Trophoblast cell (in vitro differentiated cells and primary cell): Measurements from ENCODE around the gene ZNF536.

ENCODE experiments used
- DNase-seq, 2 donors: peaks; one replicate each; pipeline ENCODE4 v3.0.0-alpha.2; 2016
- H2AFZ ChIP-seq: 2 replicates; pipeline ENCODE4 v1.6.1; 2013; ENCODE audit warnings: low read length, moderate library complexity, mild to moderate bottlenecking; ENCODE audit not compliant: insufficient read depth, poor library complexity
- H2AK5ac ChIP-seq: 2 replicates; pipeline ENCODE4 v1.6.1; 2013; ENCODE audit warnings: mild to moderate bottlenecking, low read length
- H2BK120ac ChIP-seq: 2 replicates; pipeline ENCODE4 v1.6.1; 2013; ENCODE audit warnings: low read length, mild to moderate bottlenecking, moderate library complexity; ENCODE audit not compliant: insufficient read depth, poor library complexity
- H2BK12ac ChIP-seq: 2 replicates; pipeline ENCODE4 v1.6.1; 2013; ENCODE audit warnings: mild to moderate bottlenecking, low read length, moderate library complexity
- H2BK5ac ChIP-seq: 2 replicates; pipeline ENCODE4 v1.6.1; 2013; ENCODE audit warnings: low read length, low read depth, moderate library complexity, mild to moderate bottlenecking; ENCODE audit not compliant: poor library complexity
- H3K14ac ChIP-seq: 2 replicates; pipeline ENCODE4 v1.6.1; 2013; ENCODE audit warnings: mild to moderate bottlenecking, low read length
- H3K18ac ChIP-seq: 2 replicates; pipeline ENCODE4 v1.6.1; 2013; ENCODE audit warnings: mild to moderate bottlenecking, low read length
- H3K23ac ChIP-seq: 2 replicates; pipeline ENCODE4 v1.6.1; 2013; ENCODE audit warnings: low read length
- H3K27ac ChIP-seq: 2 replicates; pipeline ENCODE4 v1.5.1; 2013; ENCODE audit warnings: low read depth, mild to moderate bottlenecking, inconsistent platforms, low read length, moderate library complexity
- H3K27me3 ChIP-seq: 2 replicates; pipeline ENCODE4 v1.6.1; 2013; ENCODE audit warnings: inconsistent platforms, mild to moderate bottlenecking, low read length, moderate library complexity; ENCODE audit not compliant: insufficient read depth
- H3K36me3 ChIP-seq, 2 experiments: 1 replicate in 1 of 2; 2 replicates in 1 of 2; pipeline ENCODE4 v1.6.1; 2013; ENCODE audit warnings: low read length in 2 of 2, mild to moderate bottlenecking in 2 of 2, moderate library complexity in 1 of 2; ENCODE audit not compliant: insufficient read depth in 2 of 2, control insufficient read depth in 1 of 2
- H3K4ac ChIP-seq: 2 replicates; pipeline ENCODE4 v1.6.1; 2013; ENCODE audit warnings: low read depth, mild to moderate bottlenecking, low read length, moderate library complexity
- H3K4me1 ChIP-seq, 2 experiments: 1 replicate in 1 of 2; 2 replicates in 1 of 2; pipeline ENCODE4 v1.6.1; 2013; ENCODE audit warnings: low read length in 2 of 2, mild to moderate bottlenecking in 2 of 2, moderate library complexity in 1 of 2; ENCODE audit not compliant: insufficient read depth in 2 of 2, control insufficient read depth in 1 of 2
- H3K4me2 ChIP-seq: 2 replicates; pipeline ENCODE4 v1.6.1; 2013; ENCODE audit warnings: inconsistent platforms, mild to moderate bottlenecking, low read length, moderate library complexity
- H3K4me3 ChIP-seq: 2 replicates; pipeline ENCODE4 v1.5.1; 2013; ENCODE audit warnings: mild to moderate bottlenecking, low read depth, low read length, inconsistent platforms
- H3K79me1 ChIP-seq: one replicate; pipeline ENCODE4 v1.6.1; 2013; ENCODE audit warnings: low read length
- H3K79me2 ChIP-seq: 2 replicates; pipeline ENCODE4 v1.6.1; 2013; ENCODE audit warnings: low read length, mild to moderate bottlenecking; ENCODE audit not compliant: control insufficient read depth, insufficient read depth, poor library complexity
- H3K9ac ChIP-seq: 2 replicates; pipeline ENCODE4 v1.6.1; 2013; ENCODE audit warnings: mild to moderate bottlenecking, low read length
- H3K9me3 ChIP-seq: 2 replicates; pipeline ENCODE4 v1.6.1; 2013; ENCODE audit warnings: low read depth, mild to moderate bottlenecking, control low read depth, inconsistent platforms, low read length; ENCODE audit not compliant: insufficient read depth
- H4K12ac ChIP-seq: 2 replicates; pipeline ENCODE4 v1.6.1; 2013; ENCODE audit warnings: low read depth, mild to moderate bottlenecking, low read length, moderate library complexity
- H4K8ac ChIP-seq: 2 replicates; pipeline ENCODE4 v1.6.1; 2013; ENCODE audit warnings: low read depth, mild to moderate bottlenecking, low read length, moderate library complexity
- H4K91ac ChIP-seq: one replicate; pipeline ENCODE4 v1.6.1; 2013; ENCODE audit warnings: low read depth, mild to moderate bottlenecking, low read length, moderate library complexity
- WGBS: extraction: QIAGEN DNeasy Blood & Tissue Kit; methylation state at CpG from one replicate; pipeline ENCODE4 v1.1.7; 2013; ENCODE audit warnings: missing lambda C conversion rate; ENCODE audit not compliant: insufficient read length, insufficient coverage; ENCODE audit errors: extremely low coverage; 5-methylcytosine and 5-hydroxymethylcytosine counted together

Gene ZNF536

GRCh38 chr19:30535011-30535410, 162.8 kb downstream of the ZNF536 start:
- no peak overlapping the region for H4K12ac ChIP-seq
- H4K91ac ChIP-seq: no peak overlapping the region
- H3K4me3 ChIP-seq: no peak overlapping the region
- no peak overlapping the region for H2BK12ac ChIP-seq
- H3K36me3 ChIP-seq: no peaks in the 10 kb centered on the region
- H3K79me1 ChIP-seq: no peaks in the 10 kb centered on the region
- no peaks in the 10 kb centered on the region for H3K27me3 ChIP-seq
- no peak overlapping the region for H3K18ac ChIP-seq
- no peak overlapping the region for H3K4me2 ChIP-seq
- H2AFZ ChIP-seq: no peak overlapping the region
- no peak overlapping the region for H4K8ac ChIP-seq
- H3K79me2 ChIP-seq: no peaks in the 10 kb centered on the region
- no peak overlapping the region for H3K23ac ChIP-seq
- no peak overlapping the region for H2BK120ac ChIP-seq
- DNase-seq: no peak
- no CpG with 5 or more reads among the region's 9 CpGs for WGBS
- no peak overlapping the region for H2BK5ac ChIP-seq
- H3K14ac ChIP-seq: no peak overlapping the region
- no peak overlapping the region for H3K9ac ChIP-seq
- no peak overlapping the region for H2AK5ac ChIP-seq
- H3K9me3 ChIP-seq: no peaks in the 10 kb centered on the region
- H3K4ac ChIP-seq: no peak overlapping the region
- H3K27ac ChIP-seq: no peak overlapping the region
- H3K4me1 ChIP-seq: no peaks in the 10 kb centered on the region

- Histone ChIP-seq H3K9me3 (no peaks in the 10 kb centered on the region), H3K27ac (no peak overlapping the region), H3K4me3 (no peak overlapping the region), H2BK12ac (no peak overlapping the region), H3K14ac (no peak overlapping the region), H3K4me1 (no peaks in the 10 kb centered on the region), H2AFZ (no peak overlapping the region), H3K36me3 (no peaks in the 10 kb centered on the region), H3K79me2 (no peaks in the 10 kb centered on the region), H3K18ac (no peak overlapping the region), H3K23ac (no peak overlapping the region), H2AK5ac (no peak overlapping the region), H4K91ac (no peak overlapping the region), H3K4me2 (no peak overlapping the region), H3K79me1 (no peaks in the 10 kb centered on the region), H4K12ac (no peak overlapping the region), H3K4ac (no peak overlapping the region), H3K27me3 (no peaks in the 10 kb centered on the region), H2BK5ac (no peak overlapping the region), H4K8ac (no peak overlapping the region), H3K9ac (no peak overlapping the region), H2BK120ac (no peak overlapping the region)
- WGBS: no CpG with 5 or more reads among the region's 7 CpGs
- DNase-seq: no peak
Observed at GRCh38 chr19:30536975-30537374, 164.8 kb downstream of the ZNF536 start.

GRCh38 chr19:30539315-30539714, 167.1 kb downstream of the ZNF536 start:
- Histone ChIP-seq H4K8ac (no peak overlapping the region), H2BK12ac (no peak overlapping the region), H3K18ac (no peak overlapping the region), H3K79me1 (no peaks in the 10 kb centered on the region), H2AK5ac (no peak overlapping the region), H3K27me3 (no peaks in the 10 kb centered on the region), H3K14ac (no peak overlapping the region), H3K23ac (no peak overlapping the region), H2AFZ (no peak overlapping the region), H3K9me3 (no peaks in the 10 kb centered on the region), H3K36me3 (no peaks in the 10 kb centered on the region), H2BK5ac (no peak overlapping the region), H4K91ac (no peak overlapping the region), H3K4me1 (no peaks in the 10 kb centered on the region), H3K4me2 (no peak overlapping the region), H4K12ac (no peak overlapping the region), H3K27ac (no peak overlapping the region), H3K9ac (no peak overlapping the region), H2BK120ac (no peak overlapping the region), H3K4ac (no peak overlapping the region), H3K79me2 (no peaks in the 10 kb centered on the region), H3K4me3 (no peak overlapping the region)
- DNase-seq: no peak
- no CpG with 5 or more reads among the region's 4 CpGs for WGBS

- no peak overlapping the region for H4K91ac ChIP-seq
- no peak for DNase-seq
- no peak overlapping the region for H2BK12ac ChIP-seq
- H2AFZ ChIP-seq: no peak overlapping the region
- no peak overlapping the region for H3K4me2 ChIP-seq
- no peak overlapping the region for H3K23ac ChIP-seq
- H3K79me2 ChIP-seq: no peaks in the 10 kb centered on the region
- no peaks in the 10 kb centered on the region for H3K36me3 ChIP-seq
- no peaks in the 10 kb centered on the region for H3K27me3 ChIP-seq
- no peak overlapping the region for H2BK120ac ChIP-seq
- H2BK5ac ChIP-seq: no peak overlapping the region
- no peak overlapping the region for H3K4ac ChIP-seq
- H3K27ac ChIP-seq: no peak overlapping the region
- no peak overlapping the region for H4K8ac ChIP-seq
- no peak overlapping the region for H2AK5ac ChIP-seq
- no peak overlapping the region for H3K4me3 ChIP-seq
- H4K12ac ChIP-seq: no peak overlapping the region
- H3K4me1 ChIP-seq: no peaks in the 10 kb centered on the region
- H3K14ac ChIP-seq: no peak overlapping the region
- no peaks in the 10 kb centered on the region for H3K9me3 ChIP-seq
- H3K9ac ChIP-seq: no peak overlapping the region
- no peak overlapping the region for H3K18ac ChIP-seq
- no peaks in the 10 kb centered on the region for H3K79me1 ChIP-seq
- WGBS: no CpG with 5 or more reads among the region's 11 CpGs
Observed at GRCh38 chr19:30539981-30540380, 167.8 kb downstream of the ZNF536 start.
